ENCODE measurements around the gene CCND1.
"Not testable (repeated sequence)": the region's sequence is repeated elsewhere in the genome, so short reads cannot be mapped to it uniquely, and the experiment has no call there.

Gene CCND1

GRCh38 chr11:69667619-69668604 is 27.0 kb downstream of the CCND1 start:
- no peak for DNase-seq

DNA sequence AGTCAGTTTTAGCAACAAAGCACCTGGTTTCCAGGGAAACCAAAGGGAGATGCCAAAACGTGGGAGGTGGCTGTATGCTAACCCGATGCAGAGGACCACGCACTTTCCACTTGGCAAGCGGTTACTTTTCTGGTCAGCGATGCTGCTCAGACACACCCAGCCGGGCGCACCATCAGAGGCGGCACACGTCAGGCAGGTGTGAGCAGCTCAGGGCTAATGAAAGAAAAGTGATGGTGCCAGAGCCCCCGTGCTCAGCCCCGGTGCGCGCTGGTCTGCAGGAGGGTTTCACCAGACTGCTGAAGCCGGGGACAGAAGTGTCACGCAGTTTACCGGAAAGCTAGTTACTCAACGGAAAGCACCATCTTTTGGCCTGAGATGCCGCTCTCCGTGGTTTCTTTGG is 28.5 kb downstream of the CCND1 start:
- DNase-seq: no peak

- peak; percentile 46 for DNase-seq
Observed at GRCh38 chr11:69670158-69670845, 29.3 kb downstream of the CCND1 start.

- no peak for DNase-seq
Observed at GRCh38 chr11:69671734-69672465, 30.9 kb downstream of the CCND1 start.

- no peak for DNase-seq
Observed at GRCh38 chr11:69674267-69674885, 33.4 kb downstream of the CCND1 start.

- peak; percentile 64 for DNase-seq
Observed at GRCh38 chr11:69674886-69675714, 34.1 kb downstream of the CCND1 start, which contains the start of gene LTO1. Gene LTO1 (minus strand): TSS chr11:69675353. CDS start chr11:69675239, 114 bp downstream.

DNA sequence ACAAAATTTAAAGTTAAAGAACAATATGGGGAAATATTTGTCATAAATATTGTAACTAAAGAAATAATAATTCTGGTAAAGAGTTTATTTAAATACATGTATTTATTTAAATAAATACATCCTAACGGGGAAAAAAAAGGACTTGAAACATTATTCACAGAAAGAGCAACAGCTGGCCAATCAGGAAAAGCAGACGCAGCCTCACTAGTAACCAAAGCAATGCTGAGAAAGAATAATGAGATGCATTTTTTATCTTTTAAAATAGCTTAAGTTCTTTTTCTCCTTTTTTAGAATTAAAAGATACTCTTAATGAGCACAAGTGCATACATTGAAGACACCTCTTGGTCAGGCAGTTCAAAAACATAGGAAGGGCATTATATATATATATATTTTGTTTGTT is 36.8 kb downstream of the CCND1 start:
- no peak for DNase-seq

- DNase-seq: no peak
Observed at GRCh38 chr11:69680688-69681087, 39.7 kb downstream of the CCND1 start.

DNA sequence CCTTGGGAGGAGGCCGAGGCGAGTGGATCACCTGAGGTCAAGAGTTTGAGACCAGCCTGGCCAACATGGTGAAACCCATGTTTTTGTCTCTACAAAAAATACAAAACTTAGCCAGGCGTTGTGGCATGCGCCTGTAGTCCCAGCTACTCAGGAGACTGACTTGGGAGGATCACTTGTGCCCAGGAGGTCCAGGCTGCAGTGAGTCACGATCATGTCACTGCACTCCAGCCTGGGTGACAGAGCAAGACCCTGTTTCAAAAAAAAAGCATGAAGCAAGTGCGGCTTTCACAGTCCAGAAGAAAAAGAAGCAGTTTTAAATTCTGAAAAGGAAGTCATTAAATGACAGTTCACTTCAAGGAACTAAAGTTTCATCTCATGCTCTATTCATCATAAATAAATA is 41.3 kb downstream of the CCND1 start:
- no peak for DNase-seq

GRCh38 chr11:69682681-69683326 is 41.8 kb downstream of the CCND1 start:
- no peak for DNase-seq

DNA sequence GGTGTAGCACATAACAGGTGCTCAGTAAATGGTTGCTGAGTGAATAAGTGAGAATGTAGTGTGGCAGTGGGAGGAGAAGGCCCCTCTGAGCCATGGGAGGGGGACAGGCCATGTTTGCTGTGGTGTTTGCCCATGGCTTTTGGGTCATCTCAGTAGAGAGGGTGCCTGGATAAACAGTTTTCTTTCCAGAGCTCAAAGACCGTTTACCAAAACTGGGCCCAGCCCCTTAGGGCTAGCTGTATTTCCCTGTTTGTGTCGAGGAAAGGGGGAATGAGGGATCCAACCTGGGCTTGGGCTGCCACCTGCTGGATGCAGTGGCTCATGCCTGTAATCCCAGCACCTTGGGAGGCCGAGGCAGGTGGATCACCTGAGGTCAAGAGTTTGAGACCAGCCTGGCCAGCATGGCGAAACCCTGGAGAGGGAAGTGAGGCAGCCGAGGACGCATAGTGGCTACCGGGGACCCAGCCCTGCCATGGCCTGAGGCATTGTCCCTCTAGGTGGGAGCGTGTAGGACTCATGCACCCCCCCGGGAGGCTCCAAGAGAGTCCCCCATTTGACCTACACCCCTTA is 42.9 kb downstream of the CCND1 start:
- no peak for DNase-seq

DNA sequence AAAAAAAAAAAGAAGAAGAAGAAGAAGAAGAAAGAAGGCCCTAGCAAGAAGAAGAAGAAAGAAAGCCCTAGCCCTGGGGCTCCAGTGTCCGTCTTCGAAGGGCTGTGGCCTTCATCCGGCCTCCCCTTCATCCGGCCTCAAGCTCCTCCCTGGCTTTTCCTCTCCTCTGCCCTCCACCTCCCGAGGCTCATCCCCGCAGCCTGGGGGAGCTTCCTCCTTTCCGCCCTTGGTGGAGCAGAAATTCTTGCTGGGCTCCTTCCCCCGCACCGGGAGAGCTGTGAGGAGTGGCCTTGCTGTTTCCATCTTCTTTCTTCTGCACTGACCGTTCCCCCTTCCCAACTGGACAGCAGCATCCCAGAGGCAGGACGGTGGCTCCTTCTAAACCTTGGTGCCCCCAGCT is 43.7 kb downstream of the CCND1 start:
- no peak for DNase-seq

- no peak for DNase-seq
Observed at GRCh38 chr11:69685348-69685747, 44.4 kb downstream of the CCND1 start.

DNA sequence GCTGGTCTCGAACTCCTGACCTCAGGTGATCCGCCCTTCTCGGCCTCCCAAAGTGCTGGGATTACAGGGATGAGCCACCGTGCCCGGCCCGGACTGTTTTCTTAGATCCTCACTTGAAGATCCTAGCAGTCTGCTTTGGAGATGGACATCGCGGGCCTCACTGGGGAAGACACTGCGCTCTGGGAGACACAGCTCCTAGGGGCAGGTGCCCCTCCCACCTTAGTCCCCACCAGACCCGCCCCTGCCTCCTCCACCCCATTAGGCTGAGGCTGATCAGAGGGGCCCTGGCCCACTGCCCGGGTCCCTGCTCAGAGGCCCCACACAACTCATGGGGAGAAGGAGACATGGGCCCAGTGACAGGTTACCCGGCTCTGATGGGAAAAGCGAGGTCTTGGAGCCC is 45.5 kb downstream of the CCND1 start:
- DNase-seq: no peak

DNA sequence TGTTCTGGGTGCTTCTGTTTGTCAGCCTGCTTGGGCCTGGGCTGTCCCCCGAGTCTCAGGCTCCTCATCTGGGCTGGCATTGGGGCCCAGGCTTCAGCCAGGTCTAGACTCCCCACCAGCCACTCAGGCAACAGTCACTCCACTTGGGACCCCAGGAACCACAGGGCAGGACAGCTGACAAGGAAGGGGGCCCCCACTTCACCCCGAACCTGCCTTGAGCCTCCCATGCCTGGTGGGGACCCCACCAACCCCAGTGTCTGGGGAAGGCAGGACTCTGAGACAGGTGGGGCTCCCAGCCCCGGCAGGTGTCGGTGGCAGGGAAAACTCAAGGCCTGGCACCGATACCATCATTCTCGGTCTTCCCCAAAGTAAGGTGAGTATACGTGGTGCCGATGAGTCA is 45.9 kb downstream of the CCND1 start:
- no peak for DNase-seq

DNA sequence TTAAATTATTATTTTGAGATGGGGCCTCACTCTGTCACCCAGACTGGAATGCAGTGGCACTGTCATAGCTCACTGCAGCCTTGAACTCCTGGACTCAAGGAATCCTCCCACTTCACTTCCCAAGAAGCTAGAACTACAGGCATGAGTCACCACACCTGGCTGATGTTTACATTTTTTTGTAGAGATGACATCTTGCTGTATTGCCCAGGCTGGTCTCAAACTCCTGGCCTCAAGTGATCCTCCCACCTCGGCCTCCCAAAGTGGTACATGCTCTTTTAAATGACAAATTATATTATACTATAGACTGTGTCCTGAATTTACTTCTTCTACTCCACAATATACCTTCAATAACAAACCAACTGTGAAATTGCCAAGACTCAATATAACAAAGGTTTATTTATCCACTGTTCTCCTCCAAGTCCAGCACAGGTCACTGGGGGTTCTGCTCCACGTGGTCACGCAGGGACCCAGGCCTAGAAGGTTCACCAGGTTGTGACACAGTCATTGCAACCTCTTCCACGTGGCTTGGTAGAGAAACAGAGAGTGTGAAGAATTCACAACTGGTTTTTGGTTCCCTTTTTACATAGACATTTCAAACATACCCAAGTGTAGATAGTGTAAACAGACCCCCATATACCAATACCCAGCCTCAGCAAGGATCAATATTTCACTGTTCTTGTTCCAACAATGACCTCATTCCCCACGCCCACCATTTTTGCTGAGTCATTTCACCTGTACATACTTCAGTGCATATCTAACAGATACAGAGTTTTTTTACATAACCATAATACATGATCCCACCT is 47.2 kb downstream of the CCND1 start:
- DNase-seq: not testable (repeated sequence)

GRCh38 chr11:69689484-69690319 is 48.7 kb downstream of the CCND1 start:
- no peak for DNase-seq

- no peak for DNase-seq
Observed at GRCh38 chr11:69691463-69691862, 50.5 kb downstream of the CCND1 start.

DNA sequence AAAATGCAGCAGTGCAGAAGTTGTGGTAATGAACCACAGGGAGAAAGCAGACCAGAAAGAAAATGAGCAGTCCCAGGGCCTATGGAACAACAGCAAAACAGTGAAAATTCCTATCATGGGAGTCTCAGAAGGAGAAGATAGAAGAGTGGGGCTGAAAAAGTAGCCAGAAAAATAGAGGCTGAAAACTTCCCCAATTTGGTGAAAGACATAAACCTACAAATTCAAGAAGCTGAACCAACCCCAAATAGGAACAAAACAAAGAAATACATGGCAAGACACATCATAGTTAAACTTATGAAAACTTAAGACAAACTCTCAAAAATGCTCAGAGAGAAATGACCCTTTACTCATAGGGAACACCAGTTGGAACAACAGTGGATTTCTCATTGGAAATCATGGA is 51.5 kb downstream of the CCND1 start:
- no peak for DNase-seq
